Stimulated activated CD4-positive, alpha-beta T cell treated with anti-CD3 and anti-CD28 coated beads, Interleukin-2, amount 100 ng/mL, for 24 hours (primary cell): Measurements from ENCODE around the gene RAB26.

Experiments
- DNase-seq, 2 donors: peaks; one replicate each; pipeline ENCODE4 v3.0.0-alpha.2; 2020

RAB26 gene

GRCh38 chr16:2145843-2146242 is 2.6 kb upstream of the RAB26 start:
- DNase-seq: no peak

DNA sequence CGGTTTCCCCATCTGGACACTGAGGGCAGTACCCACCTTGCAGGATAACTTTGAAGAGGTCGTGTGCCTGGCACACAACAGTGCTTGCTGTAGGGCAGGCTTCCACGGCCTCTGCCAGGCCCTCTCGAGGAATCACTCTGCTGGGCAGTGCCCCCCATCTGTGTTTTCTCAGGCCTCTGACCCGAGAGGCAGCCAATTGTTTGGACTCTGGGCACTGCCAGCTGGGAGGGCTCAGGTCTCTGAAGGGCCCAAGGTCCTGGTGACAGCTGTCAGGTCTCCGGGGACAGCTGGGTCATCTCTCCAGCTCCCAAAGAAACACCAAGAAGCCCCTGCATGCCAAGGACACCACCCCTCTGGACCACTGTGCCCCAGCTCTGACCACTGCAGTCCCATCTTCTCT is 1.0 kb upstream of the RAB26 start:
- no peak for DNase-seq

GRCh38 chr16:2148714-2149629 is 547 bp downstream of the RAB26 start:
- peak; percentile 38 to 56 for DNase-seq

GRCh38 chr16:2149630-2150417 is 1.4 kb downstream of the RAB26 start:
- peak; percentile 40 to 68 for DNase-seq

DNA sequence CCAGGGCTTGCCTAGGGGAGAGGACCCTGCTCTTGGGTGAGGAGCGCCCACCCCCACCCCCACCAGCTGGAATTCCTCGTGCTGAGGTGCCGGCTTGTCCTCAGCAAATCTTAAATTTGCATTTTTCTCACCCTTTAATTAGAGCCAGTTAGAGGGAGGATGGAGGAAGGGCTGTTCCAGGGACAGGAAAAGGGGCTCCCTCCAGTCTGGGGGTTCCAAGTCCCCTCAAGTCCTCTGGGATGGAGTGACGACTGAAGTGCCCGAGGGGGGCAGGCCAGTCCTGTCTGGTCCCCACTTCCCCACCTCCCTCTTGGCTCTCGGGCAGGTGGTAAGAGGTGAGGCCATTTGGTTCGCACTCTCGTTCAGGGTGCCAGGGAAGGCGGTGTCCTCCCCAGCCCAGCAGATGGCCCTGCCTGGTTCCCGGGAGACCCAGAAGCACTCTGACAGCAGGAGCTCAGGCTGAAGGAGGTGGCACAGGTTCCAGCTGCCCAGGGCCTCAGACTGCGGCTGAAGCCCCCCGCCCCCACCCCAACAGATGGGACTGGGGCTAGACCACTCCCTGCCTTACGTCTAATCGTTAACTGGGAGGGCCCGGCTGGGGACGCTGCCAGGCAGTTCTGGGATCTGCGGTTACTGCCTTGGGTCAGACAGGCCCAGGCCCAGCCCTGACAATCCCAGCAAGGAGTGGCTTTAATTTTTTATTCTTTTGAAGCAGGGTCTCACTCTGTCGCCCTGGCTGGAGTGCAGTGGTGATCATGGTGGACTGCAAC is 2.2 kb downstream of the RAB26 start:
- peak; percentile 27 to 70 for DNase-seq

DNA sequence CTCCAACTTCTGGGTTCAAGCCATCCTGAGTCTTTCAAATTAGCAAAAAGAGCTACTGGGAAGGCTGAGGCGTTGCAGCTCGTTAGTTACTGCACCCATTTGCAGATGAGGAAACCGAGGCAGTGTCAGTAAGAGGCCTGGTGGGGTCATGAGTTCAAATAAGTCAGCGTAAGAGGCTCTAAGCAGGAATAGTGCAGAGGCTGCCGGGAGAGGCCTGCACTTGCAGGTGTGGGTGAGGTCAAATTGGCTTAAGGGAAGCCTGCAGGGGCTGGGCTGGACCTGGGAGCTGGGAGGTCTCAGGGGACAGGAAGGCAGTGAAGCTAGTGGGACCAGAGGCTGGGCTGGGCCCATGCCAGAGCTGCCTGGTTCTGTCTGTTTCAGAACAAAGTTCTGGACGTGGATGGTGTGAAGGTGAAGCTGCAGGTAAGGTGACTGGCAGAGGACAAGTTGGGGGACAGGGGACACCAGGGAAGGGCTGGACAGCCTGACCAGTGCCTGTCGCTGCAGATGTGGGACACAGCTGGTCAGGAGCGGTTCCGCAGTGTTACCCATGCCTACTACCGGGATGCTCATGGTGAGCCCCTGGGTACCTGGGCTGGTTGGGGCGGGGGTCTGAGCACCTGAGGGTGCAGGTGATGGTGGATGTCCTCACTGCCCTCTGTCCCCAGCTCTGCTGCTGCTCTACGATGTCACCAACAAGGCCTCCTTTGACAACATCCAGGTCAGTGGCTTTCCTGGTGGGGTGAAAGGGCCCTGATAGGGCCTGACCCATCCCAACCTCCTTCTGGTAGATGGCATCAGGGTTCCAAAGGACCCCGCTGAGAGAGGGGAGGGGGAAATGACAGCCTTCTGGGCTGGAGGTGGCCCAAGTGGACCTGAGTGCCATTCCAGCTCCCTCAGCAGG is 3.0 kb downstream of the RAB26 start:
- DNase-seq: peak; percentile 26 to 58

GRCh38 chr16:2152695-2153506 is 4.5 kb downstream of the RAB26 start:
- peak; percentile 55 to 61 for DNase-seq

- DNase-seq: peak in 1 of 2 donors; percentile 52
Measured at GRCh38 chr16:2154533-2155090, 6.2 kb downstream of the RAB26 start.

GRCh38 chr16:2155091-2155950 is 6.9 kb downstream of the RAB26 start, which contains the start of gene TRAF7:
Gene TRAF7, plus strand, starts transcription at chr16:2155782. Its CDS starts 8,139 bp downstream, at chr16:2163921.
- peak; percentile 96 to 97 for DNase-seq

DNA sequence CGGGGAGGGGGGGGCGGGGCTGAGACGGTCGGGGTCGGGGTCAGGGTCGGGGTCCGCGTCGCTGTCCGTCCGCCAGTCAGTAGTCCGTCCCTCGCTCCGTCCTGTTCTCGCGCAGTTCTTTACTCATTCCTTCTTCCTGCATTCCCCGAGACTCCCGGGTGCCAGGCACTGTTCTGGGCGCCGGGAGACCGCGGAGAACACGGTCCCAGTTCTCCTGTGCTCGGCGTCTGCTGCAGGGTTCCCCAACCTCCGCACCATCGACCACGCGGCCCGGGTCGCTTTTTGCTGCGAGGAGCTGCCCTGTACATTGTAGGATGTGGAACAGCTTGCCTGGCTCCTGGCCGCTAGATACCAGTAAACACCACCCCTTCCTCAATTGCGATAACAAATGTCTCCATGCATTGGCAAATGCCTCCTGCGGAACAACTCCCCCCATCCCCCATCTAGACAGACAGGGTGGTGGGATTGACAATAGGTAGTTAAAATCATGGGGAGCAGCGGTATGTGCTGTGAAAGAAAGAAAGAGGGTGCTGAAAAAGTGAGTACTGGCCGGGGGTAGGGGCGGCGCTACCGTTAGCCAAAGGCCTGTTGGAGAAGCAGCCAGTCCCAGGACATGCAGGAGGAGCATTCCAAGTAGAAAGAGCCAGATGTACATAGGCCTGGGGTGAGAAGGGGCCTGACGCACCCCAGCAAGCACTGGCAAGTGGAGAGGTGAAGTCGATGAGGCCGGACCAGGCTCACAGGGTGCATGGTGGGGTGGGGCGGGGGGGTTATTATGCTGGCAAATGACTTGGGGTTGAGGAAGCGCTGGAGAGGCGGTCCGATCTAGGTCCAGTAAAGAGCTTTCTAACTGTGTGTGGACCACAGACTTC is 7.8 kb downstream of the RAB26 start:
- DNase-seq: peak in 1 of 2 donors; percentile 33

- no peak for DNase-seq
Measured at GRCh38 chr16:2156849-2157224, 8.4 kb downstream of the RAB26 start.

- DNase-seq: no peak
Measured at GRCh38 chr16:2157480-2158261, 9.2 kb downstream of the RAB26 start.

DNA sequence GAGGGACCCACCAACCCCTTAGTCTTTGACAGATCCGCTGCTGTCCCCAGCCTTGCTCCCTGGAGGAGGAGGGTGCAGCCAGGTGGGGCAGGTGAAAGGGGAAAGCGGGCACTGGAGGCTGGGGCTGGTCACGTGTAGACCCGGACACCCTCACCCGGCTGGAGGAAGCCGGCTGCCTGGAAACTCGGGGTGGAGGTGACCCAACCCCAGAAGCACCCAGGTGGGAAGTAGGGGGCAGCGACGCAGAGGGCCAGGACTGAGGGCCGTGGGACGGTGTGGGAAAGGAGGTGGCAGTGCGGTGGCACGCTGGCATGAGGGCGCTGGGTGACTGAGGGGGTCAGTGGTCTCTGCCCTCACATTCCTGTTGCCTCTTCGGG is 9.8 kb downstream of the RAB26 start:
- DNase-seq: no peak

- DNase-seq: no peak
Measured at GRCh38 chr16:2159175-2159838, 10.9 kb downstream of the RAB26 start.

DNA sequence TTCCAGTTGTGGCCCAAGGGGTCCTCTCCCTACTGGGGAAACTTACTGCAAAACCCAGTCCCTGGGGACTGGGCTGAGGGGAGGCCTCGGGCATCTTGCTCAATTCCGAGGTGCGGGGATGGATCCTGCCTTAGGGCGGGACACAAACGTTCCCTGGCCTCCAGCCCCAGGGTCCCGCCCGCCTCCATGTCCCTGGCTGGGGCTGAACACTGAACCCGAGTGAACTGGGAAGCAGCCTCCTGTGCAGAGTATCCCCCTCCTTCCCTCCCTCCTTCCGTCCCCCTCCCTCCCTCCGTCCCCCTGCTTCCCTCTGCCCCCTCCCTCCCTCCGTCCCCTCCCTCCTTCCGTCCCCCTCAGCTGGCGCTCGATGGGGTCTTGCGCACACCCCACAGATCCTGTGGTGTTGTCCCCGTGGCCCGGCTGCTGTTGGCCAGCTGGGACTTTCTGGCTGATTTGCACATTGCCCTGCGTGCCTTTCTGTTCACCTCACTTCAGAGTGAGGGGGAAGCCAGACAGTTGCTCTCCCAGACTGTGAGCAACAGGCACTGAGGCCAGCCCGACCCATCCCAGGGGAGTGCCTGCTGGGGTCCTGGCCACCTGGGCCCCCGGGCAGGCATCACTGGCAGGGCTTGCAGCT is 12.6 kb downstream of the RAB26 start:
- DNase-seq: no peak

- DNase-seq: no peak
Measured at GRCh38 chr16:2161911-2162310, 13.5 kb downstream of the RAB26 start.

DNA sequence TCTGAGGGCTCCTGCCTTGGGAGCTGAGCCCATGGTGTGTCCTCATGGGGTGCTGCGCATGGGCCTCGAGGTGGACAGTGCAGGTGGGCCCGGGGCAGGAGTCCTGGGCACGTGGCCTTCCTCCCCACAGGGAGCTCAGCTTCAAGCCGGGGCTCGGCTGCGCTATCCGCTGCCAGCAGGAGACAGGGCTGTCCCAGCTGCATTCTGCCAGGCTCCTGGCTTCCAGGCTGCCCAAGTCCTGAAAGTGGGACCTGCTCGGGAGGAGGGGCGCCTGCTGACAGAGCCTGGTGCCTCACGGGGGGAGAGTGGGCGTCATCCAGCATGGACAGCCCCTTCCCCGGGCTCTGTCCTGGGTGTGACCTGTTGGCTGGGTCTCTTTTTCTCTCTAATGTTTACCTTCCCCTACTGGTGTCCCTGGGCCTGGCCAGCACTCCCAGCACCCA is 14.3 kb downstream of the RAB26 start:
- no peak for DNase-seq
